HG03139 (cell line): ENCODE data around the gene OOSP4A.

Source experiments
- ATAC-seq: cut with Tn5 transposase; IDR thresholded peaks from one replicate; pipeline ENCODE4 v1.9.1; 2021; ENCODE audit not compliant: unreplicated experiment

OOSP4A gene

GRCh38 chr11:59963733-59964132 lies at the start of gene OOSP4A:
Gene OOSP4A, plus strand, starts transcription at chr11:59964033. Its CDS starts 0 bp downstream, at chr11:59964033.
- no peak for ATAC-seq

GRCh38 chr11:59918480-59918879 lies 45.4 kb upstream of the OOSP4A start:
- no peak for ATAC-seq

GRCh38 chr11:59918987-59919589 lies 44.7 kb upstream of the OOSP4A start:
- no peak for ATAC-seq

GRCh38 chr11:59923813-59924212 lies 40.0 kb upstream of the OOSP4A start:
- no peak for ATAC-seq

GRCh38 chr11:59931688-59932087 lies 32.1 kb upstream of the OOSP4A start:
- ATAC-seq: no peak

- no peak for ATAC-seq
These were observed 25.7 kb upstream of the OOSP4A start, which contains the start of gene OOSP1 for GRCh38 chr11:59938132-59938531. Gene OOSP1, plus strand, starts transcription at chr11:59938432. Its CDS starts 23 bp downstream, at chr11:59938455.

- ATAC-seq: no peak
These were observed 25.1 kb upstream of the OOSP4A start for GRCh38 chr11:59938718-59939117.

GRCh38 chr11:59939482-59939881 lies 24.4 kb upstream of the OOSP4A start:
- ATAC-seq: no peak

- no peak for ATAC-seq
These were observed 22.7 kb upstream of the OOSP4A start for GRCh38 chr11:59941091-59941490.

- ATAC-seq: no peak
These were observed 19.7 kb upstream of the OOSP4A start for GRCh38 chr11:59943997-59944714.

GRCh38 chr11:59944720-59945119 lies 19.1 kb upstream of the OOSP4A start:
- no peak for ATAC-seq

GRCh38 chr11:59953463-59954218 lies 10.2 kb upstream of the OOSP4A start:
- ATAC-seq: no peak

- no peak for ATAC-seq
These were observed 9.5 kb upstream of the OOSP4A start for GRCh38 chr11:59954219-59954847.

GRCh38 chr11:59957094-59957493 lies 6.7 kb upstream of the OOSP4A start:
- no peak for ATAC-seq

- no peak for ATAC-seq
These were observed 3.1 kb upstream of the OOSP4A start for GRCh38 chr11:59960502-59961381.

- ATAC-seq: no peak
These were observed 1.7 kb upstream of the OOSP4A start for GRCh38 chr11:59962107-59962482.

- no peak for ATAC-seq
These were observed 1.6 kb downstream of the OOSP4A start for GRCh38 chr11:59965424-59965823.

- no peak for ATAC-seq
These were observed 2.4 kb downstream of the OOSP4A start for GRCh38 chr11:59966201-59966600.

- no peak for ATAC-seq
These were observed 4.0 kb downstream of the OOSP4A start for GRCh38 chr11:59967677-59968394.

GRCh38 chr11:59968395-59968783 lies 4.6 kb downstream of the OOSP4A start:
- no peak for ATAC-seq
